GM23338 (cell line): ENCODE data around the gene TECPR2. TPM values are rescaled to one million over a fixed set of nuclear protein-coding genes. Genes with fewer than 3 reads are reported as not detected.

ENCODE experiments used
- ATAC-seq: fragments of 200-7000 bp; cut with Tn5 transposase; 3 replicates; pipeline ENCODE4 v1.9.1; 2020
- DNase-seq: peaks from one replicate; pipeline ENCODE4 v3.0.0-alpha.2; 2015; ENCODE audit warnings: low spot score
- H2AFZ ChIP-seq: fragments of 200-600 bp; sonication (generic); 2 replicates; pipeline ENCODE4 v1.8.0; 2016; ENCODE audit warnings: antibody characterized with exemption, mild to moderate bottlenecking, moderate library complexity
- H3F3A ChIP-seq: fragments of 200-600 bp; sonication (generic); replicated peaks from 2 replicates; pipeline ENCODE4 v1.8.0; 2017; ENCODE audit warnings: antibody characterized with exemption, mixed run types, low read depth
- H3K27ac ChIP-seq: fragments of 200-600 bp; sonication (generic); 2 replicates; pipeline ENCODE4 v1.6.1; 2016; ENCODE audit warnings: low read depth
- H3K27me3 ChIP-seq: fragments of 200-600 bp; sonication (generic); 2 replicates; pipeline ENCODE4 v1.8.0; 2016; ENCODE audit warnings: mild to moderate bottlenecking, mixed run types, moderate library complexity; ENCODE audit not compliant: insufficient read depth
- H3K36me3 ChIP-seq: fragments of 200-600 bp; sonication (generic); 2 replicates; pipeline ENCODE4 v1.8.0; 2016; ENCODE audit warnings: mild to moderate bottlenecking; ENCODE audit not compliant: insufficient read depth
- H3K4me1 ChIP-seq: fragments of 200-600 bp; sonication (generic); 2 replicates; pipeline ENCODE4 v1.8.0; 2016; ENCODE audit warnings: mild to moderate bottlenecking, moderate library complexity; ENCODE audit not compliant: insufficient read depth
- H3K4me2 ChIP-seq: fragments of 200-600 bp; sonication (generic); 2 replicates; pipeline ENCODE4 v1.7.1; 2017; ENCODE audit warnings: mixed run types
- H3K4me3 ChIP-seq: fragments of 200-600 bp; sonication (generic); 2 replicates; pipeline ENCODE4 v1.6.1; 2016; ENCODE audit warnings: mixed run types
- H3K79me2 ChIP-seq: fragments of 200-600 bp; sonication (generic); replicated peaks from 2 replicates; pipeline ENCODE4 v1.8.0; 2017; ENCODE audit warnings: mild to moderate bottlenecking; ENCODE audit not compliant: insufficient read depth
- H3K9me2 ChIP-seq: fragments of 200-600 bp; sonication (generic); 2 replicates; pipeline ENCODE4 v1.8.0; 2017; ENCODE audit not compliant: insufficient read depth
- H4K20me1 ChIP-seq: fragments of 200-600 bp; sonication (generic); replicated peaks from 2 replicates; pipeline ENCODE4 v1.8.0; 2017; ENCODE audit warnings: mild to moderate bottlenecking; ENCODE audit not compliant: insufficient read depth
- H3K27ac Mint-ChIP-seq: 2 replicates; pipeline ENCODE4 v1.8.0; 2020; ENCODE audit warnings: inconsistent platforms, mild to moderate bottlenecking, moderate library complexity, mixed read lengths
- H3K27me3 Mint-ChIP-seq: 3 replicates; pipeline ENCODE4 v1.8.0; 2022; ENCODE audit warnings: low read depth, mild to moderate bottlenecking, moderate library complexity, mixed read lengths, inconsistent platforms; ENCODE audit not compliant: insufficient read depth, poor library complexity
- H3K36me3 Mint-ChIP-seq: 3 replicates; pipeline ENCODE4 v1.8.0; 2021; ENCODE audit warnings: low read depth, mild to moderate bottlenecking, inconsistent platforms, moderate library complexity, mixed read lengths
- H3K4me1 Mint-ChIP-seq: 3 replicates; pipeline ENCODE4 v1.8.0; 2020; ENCODE audit warnings: mild to moderate bottlenecking, inconsistent platforms, mixed read lengths
- H3K4me3 Mint-ChIP-seq: 3 replicates; pipeline ENCODE4 v1.8.0; 2021; ENCODE audit warnings: moderate library complexity, mild to moderate bottlenecking, inconsistent platforms, mixed read lengths
- H3K9me3 Mint-ChIP-seq: 3 replicates; pipeline ENCODE4 v1.8.0; 2020; ENCODE audit warnings: moderate library complexity, mild to moderate bottlenecking, inconsistent platforms, mixed read lengths
- CREB1 ChIP-seq: fragments of 250-450 bp; sonication (Bioruptor Pico); IDR thresholded peaks from 2 replicates; pipeline ENCODE4 v1.5.0; 2020; ENCODE audit warnings: low read depth, mild to moderate bottlenecking, moderate library complexity
- CTCF ChIP-seq, 2 experiments: fragments of 200-600 bp in 1 of 2; sonication (generic) in 1 of 2; conservative IDR thresholded peaks; 2 replicates each; pipeline versions ENCODE4 v1.5.1 to v1.6.1; 2016 to 2017; ENCODE audit warnings: antibody characterized with exemption in 2 of 2, low read depth in 2 of 2, mild to moderate bottlenecking in 2 of 2, moderate library complexity in 1 of 2
- ETS1 ChIP-seq: IDR thresholded peaks from 2 replicates; pipeline ENCODE4 v1.6.1; 2016; ENCODE audit warnings: antibody characterized with exemption
- JUNB ChIP-seq: IDR thresholded peaks from one replicate; pipeline ENCODE4 v1.6.1; 2016; ENCODE audit warnings: antibody characterized with exemption; ENCODE audit not compliant: unreplicated experiment
- POLR2AphosphoS5 ChIP-seq: IDR thresholded peaks from 2 replicates; pipeline ENCODE4 v1.6.1; 2016; ENCODE audit warnings: antibody characterized with exemption, low read depth
- ZNF114 ChIP-seq: fragments of 250-450 bp; sonication (Bioruptor Pico); IDR thresholded peaks from 2 replicates; pipeline ENCODE4 v1.5.0; 2020; ENCODE audit warnings: mild to moderate bottlenecking, moderate library complexity
- ZNF462 ChIP-seq: fragments of 250-450 bp; sonication (Bioruptor Pico); IDR thresholded peaks from 2 replicates; pipeline ENCODE4 v1.5.0; 2020; ENCODE audit warnings: mild to moderate bottlenecking, moderate library complexity
- polyA plus RNA-seq: library from polyadenylated mRNA; unstranded; fragments of >200 nt; fragmentation: Nextera tagmentation; extraction: Ambion mirVana; gene quantifications from 2 replicates; pipeline ENCODE4 v1.2.1, GENCODE V29; 2016
- total RNA-seq: library from RNA; depleted of rRNA; stranded (reverse); fragments of >200 nt; shearing (Covaris generic); gene quantifications from 2 replicates; pipeline ENCODE4 v1.2.3, GENCODE V29; 2014

The TECPR2 gene
- total and polyA plus RNA-seq, 2 experiments from 2014 or later, result 4.8 to 20.5 TPM

DNA sequence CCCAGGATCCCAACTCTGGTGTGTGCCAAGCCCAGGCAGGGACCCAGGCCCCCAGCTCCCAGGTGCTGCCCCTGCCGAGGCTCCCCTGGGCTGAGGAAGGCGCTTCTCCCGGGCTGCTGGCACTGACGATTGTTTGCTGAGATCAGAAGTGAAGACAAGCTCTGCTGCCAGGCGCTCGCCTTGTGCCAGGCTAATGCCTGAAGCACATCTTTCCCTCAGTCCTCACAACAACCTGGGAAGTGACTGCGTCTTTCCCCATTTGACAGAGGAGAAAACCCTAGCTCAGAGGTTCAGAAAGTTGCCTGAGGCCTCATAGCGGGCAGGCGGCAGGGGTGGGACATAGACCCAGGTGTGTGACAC lies 110.0 kb downstream of the TECPR2 start (continued):
- TF ChIP-seq ZNF462 (CRISPR knock-in tag), result no peak
- TF ChIP-seq JUNB, result no peak
- TF ChIP-seq ZNF114 (CRISPR knock-in tag), result no peak
- no peak for TF ChIP-seq CREB1 (CRISPR knock-in tag)
- no peak for TF ChIP-seq POLR2AphosphoS5
- TF ChIP-seq ETS1, result no peak

DNA sequence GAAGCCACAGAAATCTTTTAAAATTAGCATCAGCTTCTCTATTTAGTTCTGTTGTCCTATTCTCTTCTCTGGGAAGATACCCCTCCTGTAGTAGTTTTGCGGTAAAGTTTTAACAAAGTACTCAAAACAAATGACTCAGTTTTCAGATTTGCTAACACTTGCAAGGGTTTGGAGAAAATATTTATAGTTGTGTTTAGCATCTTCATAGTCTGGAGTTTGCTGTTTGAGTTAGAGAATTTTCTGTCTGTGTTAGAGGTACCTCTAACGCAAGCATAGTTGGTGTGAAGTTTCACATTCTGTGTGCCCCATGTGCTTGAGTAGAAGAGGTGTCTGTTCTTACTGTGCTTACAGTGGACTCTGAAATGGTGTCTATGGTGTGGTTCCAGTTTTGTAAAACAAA lies 110.8 kb downstream of the TECPR2 start:
- H3K4me3 Mint-ChIP-seq, result no peak overlapping the region
- no peak for DNase-seq
- TF ChIP-seq CTCF (conservative IDR thresholded peaks at IDR 0.05; ENCODE audit: low read depth in 2 of 2) (no peak), POLR2AphosphoS5 (no peak), ZNF462 (CRISPR knock-in tag) (no peak)

More for the DNA sequence above, 110.8 kb downstream of the TECPR2 start:
- no peaks in the 10 kb centered on the region for H3F3A ChIP-seq
- H3K4me3 ChIP-seq, result no peak overlapping the region
- H3K27me3 ChIP-seq, result no peaks in the 10 kb centered on the region
- H3K79me2 ChIP-seq, result no peaks in the 10 kb centered on the region
- no peak for ATAC-seq
- H3K4me1 Mint-ChIP-seq, result no peaks in the 10 kb centered on the region
- no peaks in the 10 kb centered on the region for H4K20me1 ChIP-seq
- H3K4me1 ChIP-seq, result no peaks in the 10 kb centered on the region
- no peaks in the 10 kb centered on the region; the same call in 2 of the 3 replicates for H3K36me3 Mint-ChIP-seq
- no peak overlapping the region for H3K4me2 ChIP-seq
- H2AFZ ChIP-seq, result no peak overlapping the region
- no peaks in the 10 kb centered on the region for H3K27me3 Mint-ChIP-seq
- H3K36me3 ChIP-seq, result no peaks in the 10 kb centered on the region
- no peaks in the 10 kb centered on the region for H3K9me3 Mint-ChIP-seq
- H3K9me2 ChIP-seq, result no peaks in the 10 kb centered on the region
- H3K27ac ChIP-seq, result no peak overlapping the region
- H3K27ac Mint-ChIP-seq, result no peak overlapping the region
